Vagina (tissue), 2 donors: Measurements from ENCODE around the gene TNK1.

ENCODE experiments used
- CTCF ChIP-seq, 3 experiments: fragments of 450-650 bp in 2 of 3; fragments of 200-600 bp in 1 of 3; sonication (generic) in 1 of 3; IDR thresholded peaks; one replicate each; pipeline ENCODE4 v1.5.1; 2017 to 2019; ENCODE audit warnings: antibody characterized with exemption in 3 of 3, mild to moderate bottlenecking in 2 of 3, moderate library complexity in 2 of 3
- POLR2A ChIP-seq, 2 donors: fragments of 450-650 bp; IDR thresholded peaks; one replicate each; pipeline ENCODE4 v1.6.1; 2017; ENCODE audit warnings: antibody characterized with exemption in 2 of 2, mild to moderate bottlenecking in 2 of 2, moderate library complexity in 2 of 2
- POLR2AphosphoS5 ChIP-seq, 2 donors: sonication (generic); formaldehyde crosslinking; IDR thresholded peaks; one replicate each; pipeline ENCODE4 v1.9.0; 2017; ENCODE audit warnings: antibody characterized with exemption in 2 of 2, mild to moderate bottlenecking in 2 of 2, low read depth in 1 of 2; ENCODE audit not compliant: insufficient read depth in 1 of 2

DNA sequence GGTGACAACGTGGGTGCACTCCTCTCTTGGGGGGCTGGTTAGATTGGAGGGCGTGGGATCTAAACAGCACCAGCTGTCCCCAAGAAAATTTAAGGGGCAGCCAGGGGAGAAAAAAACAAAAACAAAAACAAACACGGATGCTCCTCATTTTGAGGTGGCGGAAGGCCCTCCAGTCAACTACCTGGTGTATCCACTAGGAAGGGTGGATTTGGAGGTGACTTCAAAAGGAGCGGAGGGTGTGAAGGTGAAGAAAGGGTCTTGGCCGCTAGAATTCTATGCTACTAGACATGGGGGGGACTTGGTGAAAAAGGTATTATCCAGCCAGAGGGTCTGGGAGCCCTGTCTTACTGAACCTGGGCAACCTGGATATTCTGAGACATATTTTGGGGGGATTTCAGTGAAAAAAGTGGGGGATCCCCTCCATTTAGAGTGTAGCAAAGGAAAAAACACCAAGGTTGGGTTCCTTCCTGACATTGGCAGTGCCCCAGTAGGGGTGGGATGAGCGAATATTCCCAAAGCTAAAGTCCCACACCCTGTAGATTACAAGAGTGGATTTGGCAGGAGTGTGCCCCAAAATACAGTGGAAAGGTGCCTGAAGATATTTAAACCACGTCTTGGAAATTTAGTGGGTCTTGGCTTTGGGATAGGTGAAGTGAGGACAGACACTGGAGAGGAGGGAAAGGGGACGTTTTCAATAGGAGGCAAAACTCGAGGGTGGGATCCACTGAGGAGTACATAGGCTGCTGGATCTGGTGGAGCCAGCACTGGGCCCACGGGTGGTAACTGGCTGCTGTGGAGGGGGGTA lies 58.0 kb downstream of the TNK1 start:
- TF ChIP-seq CTCF (IDR thresholded peaks at IDR 0.05) (no peak), POLR2A (IDR thresholded peaks at IDR 0.05) (no peak), POLR2AphosphoS5 (IDR thresholded peaks at IDR 0.05; ENCODE audit: insufficient read depth in 1 of 2, low read depth in 1 of 2) (no peak)
